ENCODE measurements around the gene SORCS2.

DNA sequence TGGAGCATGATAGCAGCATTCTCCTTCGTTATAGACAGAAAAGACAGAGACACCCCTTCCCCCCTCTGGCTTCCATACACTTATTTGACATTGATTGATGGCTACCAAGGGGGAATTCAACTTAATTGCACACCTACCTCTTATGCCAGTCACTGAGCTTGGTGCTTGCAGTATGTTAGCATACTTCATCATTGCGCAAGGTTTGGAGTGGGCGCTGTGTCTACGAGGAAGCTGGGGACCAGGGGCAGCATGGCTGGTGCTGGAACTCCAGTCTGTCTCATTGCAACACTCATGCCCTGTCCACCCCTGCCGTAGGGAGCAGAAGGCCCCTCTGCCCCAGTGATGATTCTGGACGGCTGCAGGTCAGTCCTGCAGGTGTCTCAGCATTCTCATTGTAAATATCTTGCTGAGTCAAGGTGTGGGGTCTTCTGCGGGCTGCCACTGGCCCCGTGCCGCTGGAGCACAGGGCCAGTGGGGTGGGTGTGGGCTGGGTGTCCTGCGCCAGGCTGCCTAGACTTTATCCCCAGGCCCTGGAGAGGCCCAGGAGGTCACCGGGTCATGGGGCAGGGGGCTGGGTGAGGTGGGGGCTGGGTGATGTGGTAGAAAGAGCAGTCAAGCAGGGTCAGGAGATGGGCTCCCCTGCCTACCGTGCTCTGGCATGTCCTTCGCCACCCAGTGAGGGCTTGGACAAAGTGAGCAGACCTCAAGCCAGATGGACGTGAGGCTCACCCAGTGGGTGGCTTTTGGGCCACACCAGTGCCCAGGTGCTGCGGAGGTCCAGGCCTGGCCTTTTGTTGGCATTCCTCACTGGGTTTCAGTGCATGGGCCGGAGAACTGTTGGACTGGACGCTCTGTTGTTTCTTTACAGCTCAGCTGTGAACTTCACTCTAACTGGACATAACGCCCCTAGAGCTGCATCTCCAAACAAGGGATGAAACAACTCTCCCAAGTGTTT, 156.9 kb downstream of the SORCS2 start:
- TF ChIP-seq, protein P1, sequence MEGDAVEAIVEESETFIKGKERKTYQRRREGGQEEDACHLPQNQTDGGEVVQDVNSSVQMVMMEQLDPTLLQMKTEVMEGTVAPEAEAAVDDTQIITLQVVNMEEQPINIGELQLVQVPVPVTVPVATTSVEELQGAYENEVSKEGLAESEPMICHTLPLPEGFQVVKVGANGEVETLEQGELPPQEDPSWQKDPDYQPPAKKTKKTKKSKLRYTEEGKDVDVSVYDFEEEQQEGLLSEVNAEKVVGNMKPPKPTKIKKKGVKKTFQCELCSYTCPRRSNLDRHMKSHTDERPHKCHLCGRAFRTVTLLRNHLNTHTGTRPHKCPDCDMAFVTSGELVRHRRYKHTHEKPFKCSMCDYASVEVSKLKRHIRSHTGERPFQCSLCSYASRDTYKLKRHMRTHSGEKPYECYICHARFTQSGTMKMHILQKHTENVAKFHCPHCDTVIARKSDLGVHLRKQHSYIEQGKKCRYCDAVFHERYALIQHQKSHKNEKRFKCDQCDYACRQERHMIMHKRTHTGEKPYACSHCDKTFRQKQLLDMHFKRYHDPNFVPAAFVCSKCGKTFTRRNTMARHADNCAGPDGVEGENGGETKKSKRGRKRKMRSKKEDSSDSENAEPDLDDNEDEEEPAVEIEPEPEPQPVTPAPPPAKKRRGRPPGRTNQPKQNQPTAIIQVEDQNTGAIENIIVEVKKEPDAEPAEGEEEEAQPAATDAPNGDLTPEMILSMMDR (IDR thresholded peaks at IDR 0.05) = no peak
- TF ChIP-seq POLR2A (IDR thresholded peaks at IDR 0.05) = no peak

Measured in right lobe of liver (tissue), 4 donors.